ENCODE measurements around the gene OR5B2. TPM values are rescaled to one million over a fixed set of nuclear protein-coding genes. Genes with fewer than 3 reads are reported as not detected.

The OR5B2 gene
- total RNA-seq, 1 donor from 2014 or later = not detected

- no peak overlapping the region for H2AFZ ChIP-seq (replicated peaks)
- Mint-ChIP-seq H3K27ac (no peak overlapping the region), H3K36me3 (no peaks in the 10 kb centered on the region), H3K9me3 (no peaks in the 10 kb centered on the region), H3K4me1 (no peaks in the 10 kb centered on the region), H3K27me3 (ENCODE audit: insufficient read depth, low read depth) (no peaks in the 10 kb centered on the region), H3K4me3 (no peak overlapping the region)
- no peaks in the 10 kb centered on the region for H3K27me3 ChIP-seq
- TF ChIP-seq EZH2 (IDR thresholded peaks at IDR 0.05) (no peak), CTCF (IDR thresholded peaks at IDR 0.05) (no peak), EZH2phosphoT487 (IDR thresholded peaks at IDR 0.05) (no peak)
- H3K4me1 ChIP-seq = no peaks in the 10 kb centered on the region
- DNase-seq (ENCODE audit: low spot score) = no peak
- H3F3A ChIP-seq (ENCODE audit: low read depth) = no peaks in the 10 kb centered on the region
- no peak overlapping the region for H3K4me2 ChIP-seq
- peaks cover 4% of the 10 kb centered on the region for H3K9me3 ChIP-seq (ENCODE audit: low read depth)
- no peaks in the 10 kb centered on the region for H4K20me1 ChIP-seq (ENCODE audit: low read depth)
- no peaks in the 10 kb centered on the region for H3K36me3 ChIP-seq
- H3K4me3 ChIP-seq = no peak overlapping the region
- no peak overlapping the region for H3K9ac ChIP-seq
- no peak overlapping the region for H3K27ac ChIP-seq
- H3K79me2 ChIP-seq (ENCODE audit: low read depth) = no peaks in the 10 kb centered on the region
Measured at GRCh38 chr11:58451585-58451984, 23.7 kb upstream of the OR5B2 start.

DNA sequence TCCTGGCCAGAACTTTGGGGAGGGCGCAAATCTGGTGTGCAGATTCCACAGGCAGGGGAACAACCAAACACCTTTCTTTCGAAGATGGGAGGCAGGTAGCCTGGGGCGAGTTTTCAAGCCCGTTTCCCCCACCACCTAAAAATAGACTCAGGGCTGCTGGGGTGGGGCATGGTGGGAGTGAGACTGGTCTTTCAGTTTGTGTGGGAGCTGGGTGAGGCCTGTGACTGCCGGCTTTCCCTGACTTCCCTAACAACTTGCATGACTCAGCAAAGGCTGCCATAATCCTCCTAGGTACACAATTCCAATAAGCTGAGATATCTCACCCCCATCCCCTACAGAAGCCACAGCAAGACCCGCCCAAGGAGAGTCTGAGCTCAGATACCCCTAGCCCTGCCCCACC is 18.4 kb upstream of the OR5B2 start:
- H3K9me3 Mint-ChIP-seq = no peaks in the 10 kb centered on the region

GRCh38 chr11:58444300-58444699 is 16.4 kb upstream of the OR5B2 start:
- no peaks in the 10 kb centered on the region for H3K27me3 Mint-ChIP-seq (ENCODE audit: insufficient read depth, low read depth)
- Histone ChIP-seq H3K9ac (no peak overlapping the region), H2AFZ (replicated peaks) (no peak overlapping the region), H3K27me3 (no peaks in the 10 kb centered on the region), H3K4me1 (no peaks in the 10 kb centered on the region), H3K9me3 (ENCODE audit: low read depth) (no peaks in the 10 kb centered on the region), H3K4me3 (no peak overlapping the region), H3K4me2 (no peak overlapping the region), H3K36me3 (no peaks in the 10 kb centered on the region), H4K20me1 (ENCODE audit: low read depth) (no peaks in the 10 kb centered on the region), H3F3A (ENCODE audit: low read depth) (no peaks in the 10 kb centered on the region), H3K79me2 (ENCODE audit: low read depth) (no peaks in the 10 kb centered on the region), H3K27ac (no peak overlapping the region)
- no peak for TF ChIP-seq EZH2phosphoT487 (IDR thresholded peaks at IDR 0.05)
- TF ChIP-seq EZH2 (IDR thresholded peaks at IDR 0.05) = no peak
- TF ChIP-seq CTCF (IDR thresholded peaks at IDR 0.05) = no peak
- no peak for DNase-seq (ENCODE audit: low spot score)
- no peak overlapping the region for H3K27ac Mint-ChIP-seq
- H3K9me3 Mint-ChIP-seq = no peaks in the 10 kb centered on the region
- no peaks in the 10 kb centered on the region for H3K36me3 Mint-ChIP-seq
- H3K4me1 Mint-ChIP-seq = no peaks in the 10 kb centered on the region
- no peak overlapping the region for H3K4me3 Mint-ChIP-seq

More for the DNA sequence above, 18.4 kb upstream of the OR5B2 start:
- no peak overlapping the region for H3K27ac ChIP-seq
- H3K4me2 ChIP-seq = no peak overlapping the region
- H3K4me1 ChIP-seq = no peaks in the 10 kb centered on the region
- H3K4me1 Mint-ChIP-seq = no peaks in the 10 kb centered on the region
- no peaks in the 10 kb centered on the region for H3K79me2 ChIP-seq (ENCODE audit: low read depth)
- H4K20me1 ChIP-seq (ENCODE audit: low read depth) = no peaks in the 10 kb centered on the region
- no peaks in the 10 kb centered on the region for H3K36me3 ChIP-seq
- no peaks in the 10 kb centered on the region for H3K27me3 Mint-ChIP-seq (ENCODE audit: insufficient read depth, low read depth)
- no peak overlapping the region for H3K27ac Mint-ChIP-seq
- no peaks in the 10 kb centered on the region for H3F3A ChIP-seq (ENCODE audit: low read depth)
- no peaks in the 10 kb centered on the region for H3K27me3 ChIP-seq
- peaks cover 4% of the 10 kb centered on the region for H3K9me3 ChIP-seq (ENCODE audit: low read depth)
- TF ChIP-seq CTCF (IDR thresholded peaks at IDR 0.05) = no peak
- no peak for TF ChIP-seq EZH2 (IDR thresholded peaks at IDR 0.05)
- no peak for TF ChIP-seq EZH2phosphoT487 (IDR thresholded peaks at IDR 0.05)
- DNase-seq (ENCODE audit: low spot score) = no peak
- H2AFZ ChIP-seq (replicated peaks) = no peak overlapping the region
- no peaks in the 10 kb centered on the region for H3K36me3 Mint-ChIP-seq
- H3K4me3 ChIP-seq = no peak overlapping the region
- no peak overlapping the region for H3K9ac ChIP-seq
- no peak overlapping the region for H3K4me3 Mint-ChIP-seq
